GM18505 (cell line): ENCODE data around the gene DSCAML1.

Experiments
- ATAC-seq: cut with Tn5 transposase; IDR thresholded peaks from one replicate; pipeline ENCODE4 v1.9.1; 2021; ENCODE audit not compliant: unreplicated experiment
- POLR2A ChIP-seq: IDR thresholded peaks from 4 replicates; pipeline ENCODE4 v1.6.1; 2011; ENCODE audit warnings: borderline replicate concordance; ENCODE audit not compliant: insufficient read depth, insufficient read length; ENCODE audit errors: extremely low read depth

Gene DSCAML1

GRCh38 chr11:117481885-117482284 lies 315.1 kb downstream of the DSCAML1 start:
- no peak for ATAC-seq
- TF ChIP-seq POLR2A = no peak

GRCh38 chr11:117481036-117481435 lies 316.0 kb downstream of the DSCAML1 start:
- no peak for TF ChIP-seq POLR2A
- ATAC-seq = no peak

GRCh38 chr11:117480221-117480620 lies 316.8 kb downstream of the DSCAML1 start:
- ATAC-seq = no peak
- no peak for TF ChIP-seq POLR2A

GRCh38 chr11:117479372-117479771 lies 317.6 kb downstream of the DSCAML1 start:
- no peak for ATAC-seq
- no peak for TF ChIP-seq POLR2A

- no peak for ATAC-seq
- TF ChIP-seq POLR2A = no peak
These were observed 318.1 kb downstream of the DSCAML1 start for GRCh38 chr11:117478926-117479325.

- TF ChIP-seq POLR2A = no peak
- ATAC-seq = no peak
These were observed 318.7 kb downstream of the DSCAML1 start for GRCh38 chr11:117478126-117478860.

- TF ChIP-seq POLR2A = no peak
- ATAC-seq = no peak
These were observed 319.3 kb downstream of the DSCAML1 start for GRCh38 chr11:117477721-117478120.

GRCh38 chr11:117476531-117477142 lies 320.4 kb downstream of the DSCAML1 start:
- no peak for ATAC-seq
- no peak for TF ChIP-seq POLR2A

GRCh38 chr11:117475716-117476530 lies 321.1 kb downstream of the DSCAML1 start:
- ATAC-seq = no peak
- TF ChIP-seq POLR2A = no peak

- ATAC-seq = no peak
- TF ChIP-seq POLR2A = no peak
These were observed 323.4 kb downstream of the DSCAML1 start for GRCh38 chr11:117473481-117474091.

- TF ChIP-seq POLR2A = no peak
- ATAC-seq = no peak
These were observed 325.2 kb downstream of the DSCAML1 start for GRCh38 chr11:117471776-117472175.

GRCh38 chr11:117470576-117470975 lies 326.4 kb downstream of the DSCAML1 start:
- no peak for ATAC-seq
- no peak for TF ChIP-seq POLR2A

GRCh38 chr11:117468888-117469287 lies 328.1 kb downstream of the DSCAML1 start:
- no peak for ATAC-seq
- no peak for TF ChIP-seq POLR2A
